GM19023 (cell line): ENCODE data around the gene PLXNA4.

Experiments
- ATAC-seq: cut with Tn5 transposase; IDR thresholded peaks from one replicate; pipeline ENCODE4 v1.9.1; 2021; ENCODE audit warnings: mild to moderate bottlenecking, moderate library complexity; ENCODE audit not compliant: unreplicated experiment

The PLXNA4 gene

GRCh38 chr7:132333301-132333700, 243.0 kb downstream of the PLXNA4 start:
- no peak for ATAC-seq

- no peak for ATAC-seq
Measured at GRCh38 chr7:132328760-132329159, 247.5 kb downstream of the PLXNA4 start.

GRCh38 chr7:132328047-132328620, 248.1 kb downstream of the PLXNA4 start:
- no peak for ATAC-seq

- ATAC-seq, result no peak
Measured at GRCh38 chr7:132326878-132327589, 249.2 kb downstream of the PLXNA4 start.

GRCh38 chr7:132322970-132323369, 253.3 kb downstream of the PLXNA4 start:
- no peak for ATAC-seq

- no peak for ATAC-seq
Measured at GRCh38 chr7:132321387-132321786, 254.9 kb downstream of the PLXNA4 start.

GRCh38 chr7:132319481-132319880, 256.8 kb downstream of the PLXNA4 start:
- ATAC-seq, result no peak

GRCh38 chr7:132318352-132319318, 257.6 kb downstream of the PLXNA4 start:
- peak; percentile 89 for ATAC-seq

- no peak for ATAC-seq
Measured at GRCh38 chr7:132317701-132318351, 258.4 kb downstream of the PLXNA4 start.

GRCh38 chr7:132312531-132313055, 263.7 kb downstream of the PLXNA4 start:
- ATAC-seq, result no peak

GRCh38 chr7:132311733-132312132, 264.5 kb downstream of the PLXNA4 start:
- no peak for ATAC-seq

- no peak for ATAC-seq
Measured at GRCh38 chr7:132309102-132309805, 267.0 kb downstream of the PLXNA4 start.

GRCh38 chr7:132307465-132307864, 268.8 kb downstream of the PLXNA4 start:
- no peak for ATAC-seq

GRCh38 chr7:132300599-132301277, 275.5 kb downstream of the PLXNA4 start:
- no peak for ATAC-seq

- no peak for ATAC-seq
Measured at GRCh38 chr7:132298790-132299189, 277.5 kb downstream of the PLXNA4 start.

GRCh38 chr7:132296820-132297219, 279.4 kb downstream of the PLXNA4 start:
- no peak for ATAC-seq

GRCh38 chr7:132295175-132295574, 281.1 kb downstream of the PLXNA4 start:
- ATAC-seq, result no peak

- ATAC-seq, result no peak
Measured at GRCh38 chr7:132292803-132293202, 283.5 kb downstream of the PLXNA4 start.

- ATAC-seq, result no peak
Measured at GRCh38 chr7:132291481-132291880, 284.8 kb downstream of the PLXNA4 start.

GRCh38 chr7:132290021-132290420, 286.2 kb downstream of the PLXNA4 start:
- no peak for ATAC-seq
